HepG2 (cell line): Measurements from ENCODE around the gene DENND5A. TPM values are rescaled to one million over a fixed set of nuclear protein-coding genes. Genes with fewer than 3 reads are reported as not detected.

Experiments used
- CBX5 ChIP-seq: sonication (generic); formaldehyde crosslinking; IDR thresholded peaks from 2 replicates; pipeline ENCODE4 v1.4.0; 2020; ENCODE audit warnings: missing genetic modification reagents, borderline replicate concordance
- EEA1 ChIP-seq: sonication (generic); formaldehyde crosslinking; IDR thresholded peaks from 2 replicates; pipeline ENCODE4 v1.5.1; 2020; ENCODE audit warnings: mild to moderate bottlenecking, missing genetic modification reagents, borderline replicate concordance
- GLI4 ChIP-seq: sonication (generic); formaldehyde crosslinking; IDR thresholded peaks from 2 replicates; pipeline ENCODE4 v1.5.1; 2020; ENCODE audit warnings: missing genetic modification reagents, mild to moderate bottlenecking, moderate library complexity, borderline replicate concordance
- GMEB1 ChIP-seq: sonication (generic); formaldehyde crosslinking; IDR thresholded peaks from 2 replicates; pipeline ENCODE4 v1.5.1; 2020; ENCODE audit warnings: missing genetic modification reagents, mild to moderate bottlenecking, borderline replicate concordance
- HNF4G ChIP-seq, 2 experiments: sonication (generic) in 1 of 2; formaldehyde crosslinking in 1 of 2; IDR thresholded peaks; 2 replicates each; pipeline versions ENCODE4 v1.4.0 to v1.6.1; 2011 to 2020; ENCODE audit warnings: borderline replicate concordance in 2 of 2, low read depth in 2 of 2, mild to moderate bottlenecking in 2 of 2, low read length in 1 of 2, missing genetic modification reagents in 1 of 2, moderate library complexity in 1 of 2
- HOXA3 ChIP-seq: sonication (generic); formaldehyde crosslinking; IDR thresholded peaks from 2 replicates; pipeline ENCODE4 v1.5.0; 2020; ENCODE audit warnings: missing genetic modification reagents
- HOXA5 ChIP-seq: sonication (generic); formaldehyde crosslinking; IDR thresholded peaks from 2 replicates; pipeline ENCODE4 v1.4.0; 2020; ENCODE audit warnings: missing genetic modification reagents
- JARID2 ChIP-seq: sonication (generic); formaldehyde crosslinking; IDR thresholded peaks from 2 replicates; pipeline ENCODE4 v1.8.1; 2023; ENCODE audit warnings: missing genetic modification reagents, inconsistent platforms; ENCODE audit not compliant: insufficient replicate concordance
- KAT8 ChIP-seq: IDR thresholded peaks from 2 replicates; pipeline ENCODE4 v1.6.1; 2016; ENCODE audit warnings: missing genetic modification reagents, missing compliant biosample characterization
- KLF9 ChIP-seq: IDR thresholded peaks from 2 replicates; pipeline ENCODE4 v1.6.1; 2016; ENCODE audit warnings: low read depth
- MIXL1 ChIP-seq: IDR thresholded peaks from 2 replicates; pipeline ENCODE4 v1.6.1; 2016
- RBM39 ChIP-seq: fragments of 200-400 bp; formaldehyde crosslinking; IDR thresholded peaks from one replicate; pipeline ENCODE4 v1.6.1; 2018; ENCODE audit warnings: antibody characterized with exemption, mild to moderate bottlenecking, low read depth, low read length; ENCODE audit not compliant: poor library complexity, severe bottlenecking
- RXRA ChIP-seq: sonication (generic); formaldehyde crosslinking; IDR thresholded peaks from 2 replicates; pipeline ENCODE4 v1.5.1; 2020; ENCODE audit warnings: missing genetic modification reagents
- SRSF1 ChIP-seq: fragments of 200-400 bp; formaldehyde crosslinking; optimal IDR thresholded peaks from 2 replicates; pipeline ENCODE3; 2017; ENCODE audit warnings: mild to moderate bottlenecking, low read depth, low read length, moderate library complexity
- ZBTB7B ChIP-seq: sonication (generic); formaldehyde crosslinking; IDR thresholded peaks from 2 replicates; pipeline ENCODE4 v1.4.0; 2020; ENCODE audit warnings: missing genetic modification reagents
- ZFP91 ChIP-seq: sonication (generic); formaldehyde crosslinking; IDR thresholded peaks from 2 replicates; pipeline ENCODE4 v1.9.0; 2022; ENCODE audit warnings: missing genetic modification reagents, mild to moderate bottlenecking, borderline replicate concordance
- ZNF670 ChIP-seq: sonication (generic); formaldehyde crosslinking; IDR thresholded peaks from 2 replicates; pipeline ENCODE4 v1.8.0; 2022; ENCODE audit warnings: mild to moderate bottlenecking, missing genetic modification reagents, borderline replicate concordance
- ZNF770 ChIP-seq: sonication (generic); formaldehyde crosslinking; IDR thresholded peaks from 2 replicates; pipeline ENCODE4 v1.5.0; 2020; ENCODE audit warnings: mild to moderate bottlenecking, missing genetic modification reagents
- polyA plus RNA-seq, 8 experiments: library from polyadenylated mRNA; depleted of rRNA in 3 of 8; stranded (reverse) in 7 of 8; unstranded in 1 of 8; fragments of >200 nt; fragmentation: Illumina TruSeq in 4 of 8; extraction: Trizol in 4 of 8; gene quantifications; 2 replicates each; pipeline versions ENCODE4 v1.2.1 to v1.2.3, GENCODE V29; 2011 to 2016; ENCODE audit warnings: low read depth in 4 of 8, missing spikeins in 1 of 8, mixed read lengths in 1 of 8; ENCODE audit not compliant: insufficient read depth in 1 of 8
- total RNA-seq, 5 experiments: library from RNA; depleted of rRNA; stranded (reverse); fragments of >200 nt; fragmentation: Illumina TruSeq; extraction: Trizol; gene quantifications; 2 replicates each; pipeline ENCODE4 v1.2.3, GENCODE V29; 2016; ENCODE audit warnings: low read depth in 1 of 5
- TF ChIP-seq, protein P1 (sequence below): sonication (generic); formaldehyde crosslinking; IDR thresholded peaks from 2 replicates; pipeline ENCODE4 v1.5.1; 2020; ENCODE audit warnings: missing genetic modification reagents, mild to moderate bottlenecking, borderline replicate concordance
- TF ChIP-seq, protein P2 (sequence below): sonication (generic); formaldehyde crosslinking; IDR thresholded peaks from 2 replicates; pipeline ENCODE4 v1.4.0; 2020; ENCODE audit warnings: missing genetic modification reagents, mild to moderate bottlenecking, borderline replicate concordance

Gene DENND5A
- total and polyA plus RNA-seq, 2 of the 13 experiments (the other 11 are each of a cell fraction or from before 2014, with no cell fraction given): 63.3 to 145 TPM

DNA sequence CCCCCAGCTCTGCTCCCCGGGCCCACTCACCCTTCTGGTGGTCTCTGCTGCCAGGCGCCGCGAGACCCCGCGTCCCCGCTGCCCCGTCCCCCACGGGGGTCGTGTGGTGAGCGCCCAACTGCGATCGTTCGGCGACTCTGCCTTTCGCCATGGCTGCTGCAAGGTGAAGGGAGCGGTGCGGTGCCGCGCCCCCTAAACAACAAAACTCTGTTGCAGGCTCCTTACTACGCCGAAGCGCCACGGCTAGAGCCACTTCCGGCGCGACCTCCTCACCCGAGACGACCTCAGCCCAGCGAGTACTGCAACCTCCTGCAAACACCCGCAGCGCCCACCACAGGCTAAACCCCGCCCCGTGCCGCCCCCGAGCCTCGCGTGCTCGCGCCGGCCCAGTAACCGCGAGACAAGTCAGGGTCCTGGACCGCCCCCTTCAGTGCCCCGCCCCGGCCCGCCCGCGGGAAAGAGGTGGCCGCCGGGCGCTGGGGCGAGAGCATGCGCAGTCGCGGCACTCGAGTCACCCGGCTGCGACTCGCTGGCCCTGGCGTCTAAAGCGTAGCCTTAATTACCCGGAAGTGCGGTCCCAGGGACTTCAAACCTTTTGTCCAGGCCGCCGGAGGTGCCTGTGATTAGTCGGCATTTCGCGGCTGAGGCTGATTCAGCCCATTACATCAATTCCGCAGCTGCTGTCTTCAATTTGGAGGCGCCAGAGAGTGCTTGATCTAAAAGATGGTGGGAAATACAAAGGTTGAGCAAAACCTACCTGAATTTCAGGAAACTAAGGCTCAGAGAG is 49.3 kb upstream of the DENND5A start, which contains the start of gene TMEM41B (continued):
- TF ChIP-seq RBM39 (peak; percentile 59), GLI4 (peak; percentile 68; the same call in 1 of the 2 replicates), HOXA5 (CRISPR knock-in tag) (peak; percentile 61), MIXL1 (CRISPR knock-in tag) (peak; percentile 97), KLF9 (CRISPR knock-in tag) (no peak), KAT8 (CRISPR knock-in tag) (peak; percentile 93), ZNF670 (CRISPR knock-in tag) (0 out of 2 replicates have a peak, but pooled peaks have one; percentile 52), EEA1 (no peak), CBX5 (peak; percentile 32; the same call in 1 of the 2 replicates), ZBTB7B (CRISPR knock-in tag) (peak; percentile 96), ZFP91 (CRISPR knock-in tag) (peak; percentile 84; the same call in 1 of the 2 replicates), HOXA3 (CRISPR knock-in tag) (peak; percentile 87), RXRA (CRISPR knock-in tag) (peak; percentile 99), JARID2 (CRISPR knock-in tag) (no peak), HNF4G (IDR thresholded peaks at IDR 0.05; ENCODE audit: borderline replicate concordance, low read depth, low read length) (no peak), HNF4G (CRISPR knock-in tag; IDR thresholded peaks at IDR 0.05; ENCODE audit: borderline replicate concordance, low read depth) (no peak), SRSF1 (no peak), GMEB1 (CRISPR knock-in tag) (peak; percentile 92), ZNF770 (CRISPR knock-in tag) (peak; percentile 66)
- TF ChIP-seq, protein P1, sequence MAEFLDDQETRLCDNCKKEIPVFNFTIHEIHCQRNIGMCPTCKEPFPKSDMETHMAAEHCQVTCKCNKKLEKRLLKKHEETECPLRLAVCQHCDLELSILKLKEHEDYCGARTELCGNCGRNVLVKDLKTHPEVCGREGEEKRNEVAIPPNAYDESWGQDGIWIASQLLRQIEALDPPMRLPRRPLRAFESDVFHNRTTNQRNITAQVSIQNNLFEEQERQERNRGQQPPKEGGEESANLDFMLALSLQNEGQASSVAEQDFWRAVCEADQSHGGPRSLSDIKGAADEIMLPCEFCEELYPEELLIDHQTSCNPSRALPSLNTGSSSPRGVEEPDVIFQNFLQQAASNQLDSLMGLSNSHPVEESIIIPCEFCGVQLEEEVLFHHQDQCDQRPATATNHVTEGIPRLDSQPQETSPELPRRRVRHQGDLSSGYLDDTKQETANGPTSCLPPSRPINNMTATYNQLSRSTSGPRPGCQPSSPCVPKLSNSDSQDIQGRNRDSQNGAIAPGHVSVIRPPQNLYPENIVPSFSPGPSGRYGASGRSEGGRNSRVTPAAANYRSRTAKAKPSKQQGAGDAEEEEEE (CRISPR knock-in tag): no peak
- TF ChIP-seq, protein P2, sequence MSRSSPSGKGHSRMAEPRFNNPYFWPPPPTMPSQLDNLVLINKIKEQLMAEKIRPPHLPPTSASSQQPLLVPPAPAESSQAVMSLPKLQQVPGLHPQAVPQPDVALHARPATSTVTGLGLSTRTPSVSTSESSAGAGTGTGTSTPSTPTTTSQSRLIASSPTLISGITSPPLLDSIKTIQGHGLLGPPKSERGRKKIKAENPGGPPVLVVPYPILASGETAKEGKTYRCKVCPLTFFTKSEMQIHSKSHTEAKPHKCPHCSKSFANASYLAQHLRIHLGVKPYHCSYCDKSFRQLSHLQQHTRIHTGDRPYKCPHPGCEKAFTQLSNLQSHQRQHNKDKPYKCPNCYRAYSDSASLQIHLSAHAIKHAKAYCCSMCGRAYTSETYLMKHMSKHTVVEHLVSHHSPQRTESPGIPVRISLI: peak; percentile 33; the same call in 1 of the 2 replicates
